Activated CD8-positive, alpha-beta T cell treated with anti-CD3 and anti-CD28 coated beads for 36 hours (primary cell): ENCODE results near the gene GPER1. TPM values are rescaled to one million over a fixed set of nuclear protein-coding genes. Genes with fewer than 3 reads are reported as not detected.
"Not testable (repeated sequence)": the region's sequence is repeated elsewhere in the genome, so short reads cannot be mapped to it uniquely, and the experiment has no call there.

ENCODE experiments used
- ATAC-seq: fragments of 200-7000 bp; cut with Tn5 transposase; one replicate; pipeline ENCODE4 v1.10.0; 2021; ENCODE audit warnings: mild to moderate bottlenecking, moderate library complexity
- CTCF ChIA-PET: fragments of 350-600 bp; sonication (Branson Sonifier 250); formaldehyde crosslinking; loops from one replicate; lab custom pipeline; 2021; ENCODE audit warnings: antibody characterized with exemption; lab: Charles Lee
- POLR2A ChIA-PET: fragments of 350-600 bp; sonication (Branson Sonifier 250); formaldehyde crosslinking; loops from one replicate; lab custom pipeline; 2021; ENCODE audit warnings: antibody characterized with exemption; lab: Charles Lee
- DNase-seq: peaks from one replicate; pipeline ENCODE4 v3.0.0-alpha.2; 2020
- H3K27ac Mint-ChIP-seq: one replicate; pipeline ENCODE4 v1.8.0; 2021; ENCODE audit warnings: mild to moderate bottlenecking, mixed read lengths
- H3K27me3 Mint-ChIP-seq: one replicate; pipeline ENCODE4 v1.8.0; 2021; ENCODE audit warnings: mixed read lengths
- H3K36me3 Mint-ChIP-seq: one replicate; pipeline ENCODE4 v1.8.0; 2021; ENCODE audit warnings: low read depth, mixed read lengths
- H3K4me1 Mint-ChIP-seq: one replicate; pipeline ENCODE4 v1.8.0; 2021; ENCODE audit warnings: low read depth, mixed read lengths
- H3K4me3 Mint-ChIP-seq: one replicate; pipeline ENCODE4 v1.8.0; 2021; ENCODE audit warnings: mild to moderate bottlenecking, moderate library complexity, mixed read lengths
- H3K9me3 Mint-ChIP-seq: one replicate; pipeline ENCODE4 v1.8.0; 2021; ENCODE audit warnings: mixed read lengths
- CTCF ChIP-seq: fragments of 200-600 bp; IDR thresholded peaks from one replicate; pipeline ENCODE4 v1.8.0; 2022; ENCODE audit warnings: antibody characterized with exemption, mild to moderate bottlenecking
- intact Hi-C: fragments of 100-400 bp; cut with micrococcal nuclease; formaldehyde crosslinking; loops from one replicate; pipeline ENCODE4 v1.10.0; 2022
- total RNA-seq, 2 experiments: library from RNA; stranded (reverse); gene quantifications; one replicate each; pipeline ENCODE4 v1.2.3, GENCODE V29; 2021

GPER1 gene
- total RNA-seq, 2 experiments from 2014 or later: 0.16 to 0.18 TPM

DNA sequence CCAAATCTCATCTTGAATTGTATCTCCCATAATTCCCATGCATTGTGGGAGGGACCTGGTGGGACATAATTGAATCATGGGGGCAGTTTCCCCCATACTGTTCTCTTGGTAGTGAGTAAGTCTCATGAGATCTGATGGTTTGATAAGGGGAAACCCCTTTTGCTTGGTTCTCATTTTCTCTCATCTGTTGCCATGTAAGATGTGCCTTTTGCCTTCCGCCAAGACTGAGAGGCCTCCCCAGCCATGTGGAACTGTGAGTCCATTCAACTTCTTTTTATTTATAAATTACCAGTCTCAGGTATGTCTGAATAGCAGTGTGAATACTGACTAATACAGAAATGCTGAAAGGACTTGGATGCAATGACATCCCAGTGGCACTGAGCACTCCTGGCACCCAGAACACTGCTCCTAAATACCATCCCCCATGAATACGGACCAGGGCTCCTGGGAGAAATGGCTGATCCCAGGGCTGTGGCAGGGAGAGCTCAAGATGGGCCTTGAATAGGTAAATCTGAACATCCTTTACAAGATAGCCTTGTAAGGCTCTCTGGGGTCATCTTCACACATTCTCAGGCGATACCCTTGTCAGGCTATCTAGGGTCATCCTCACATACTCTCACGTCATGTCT lies 52.7 kb downstream of the GPER1 start:
- ChIA-PET CTCF (interaction anchor here (5.7 kb wide), 1 partner anchor 36 kb away, joined by 32 read pairs; no protein-coding TSS in a partner anchor), POLR2A (no interaction called here)
- Mint-ChIP-seq H3K4me3 (no peak overlapping the region), H3K36me3 (peaks cover 2% of the 10 kb centered on the region), H3K27me3 (no peaks in the 10 kb centered on the region), H3K9me3 (no peaks in the 10 kb centered on the region), H3K27ac (no peak overlapping the region), H3K4me1 (peaks cover 16% of the 10 kb centered on the region)
- ATAC-seq: no peak
- DNase-seq: peak; percentile 27
- intact Hi-C loops: no loop called here
- no peak for TF ChIP-seq CTCF

DNA sequence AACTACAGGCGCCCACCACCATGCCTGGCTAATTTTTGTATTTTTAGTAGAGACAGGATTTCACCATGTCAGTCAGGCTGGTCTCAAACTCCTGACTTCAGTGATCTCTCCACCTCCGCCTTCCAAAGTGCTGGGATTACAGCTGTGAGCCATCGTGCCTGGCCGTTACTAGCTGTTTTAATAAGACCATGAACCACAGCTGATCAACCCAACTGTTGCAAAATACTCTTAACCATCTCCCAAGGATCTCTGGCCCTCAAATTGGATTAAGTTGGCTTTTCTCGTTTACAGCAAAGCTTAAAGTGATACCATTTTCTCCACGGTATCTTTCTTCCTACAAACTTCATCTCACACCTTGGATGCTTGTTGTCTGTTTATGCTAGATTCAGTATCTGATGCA lies 53.7 kb downstream of the GPER1 start:
- Mint-ChIP-seq H3K27ac (no peak overlapping the region), H3K9me3 (no peaks in the 10 kb centered on the region), H3K4me3 (no peak overlapping the region), H3K4me1 (peaks cover 15% of the 10 kb centered on the region), H3K27me3 (no peaks in the 10 kb centered on the region), H3K36me3 (peaks cover 2% of the 10 kb centered on the region)
- ChIA-PET CTCF (interaction anchor here (0.9 to 5.7 kb wide), 2 partner anchors 35 to 149 kb away, joined by 4 to 32 read pairs; no protein-coding TSS in a partner anchor), POLR2A (interaction anchor here (0.8 to 1.0 kb wide), 2 partner anchors 35 to 63 kb away, joined by 3 to 4 read pairs; no protein-coding TSS in a partner anchor)
- no peak for DNase-seq
- no peak for TF ChIP-seq CTCF
- intact Hi-C loops: no loop called here
- ATAC-seq: no peak

DNA sequence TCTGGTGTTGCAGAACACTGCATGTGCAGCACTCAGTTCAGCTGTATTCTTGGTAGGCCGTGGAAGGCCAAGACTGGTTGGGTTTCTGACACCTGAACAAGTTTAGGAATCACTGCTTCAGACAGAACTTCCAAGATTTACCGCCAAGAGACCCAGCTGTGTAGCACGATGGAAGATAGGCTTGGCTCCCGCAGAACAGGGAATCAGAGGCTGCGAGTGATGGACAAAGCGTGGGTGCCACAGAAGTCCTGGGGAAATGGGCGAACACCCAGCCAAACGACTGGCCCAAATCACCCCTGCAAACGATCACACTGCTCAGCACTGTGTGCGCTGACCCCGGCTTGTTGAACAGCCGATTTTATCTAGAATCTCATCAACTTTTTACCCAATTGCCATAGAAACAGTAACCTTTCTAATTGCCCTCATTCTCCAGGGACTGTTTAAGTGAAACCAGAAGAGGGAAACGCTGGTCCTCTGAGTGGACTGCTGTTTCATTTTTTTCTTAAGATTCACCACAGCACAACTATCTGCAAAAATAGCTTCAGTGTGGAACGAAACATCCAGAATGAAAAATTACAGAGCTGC lies 54.2 kb downstream of the GPER1 start:
- Mint-ChIP-seq H3K36me3 (peaks cover 2% of the 10 kb centered on the region), H3K27me3 (no peaks in the 10 kb centered on the region), H3K4me1 (peaks cover 10% of the 10 kb centered on the region), H3K4me3 (no peak overlapping the region), H3K9me3 (no peaks in the 10 kb centered on the region), H3K27ac (no peak overlapping the region)
- DNase-seq (no peak), ATAC-seq (no peak)
- ChIA-PET CTCF (interaction anchor here (0.9 to 5.7 kb wide), 4 partner anchors 34 to 149 kb away, joined by 3 to 32 read pairs (median 8); no protein-coding TSS in a partner anchor), POLR2A (interaction anchor here (0.8 to 1.0 kb wide), 2 partner anchors 35 to 63 kb away, joined by 3 to 4 read pairs; no protein-coding TSS in a partner anchor)
- no peak for TF ChIP-seq CTCF
- intact Hi-C loops: no loop called here

GRCh38 chr7:1143031-1143430 lies 55.1 kb downstream of the GPER1 start:
- H3K36me3 Mint-ChIP-seq, H3K27ac Mint-ChIP-seq, H3K4me3 Mint-ChIP-seq, H3K9me3 Mint-ChIP-seq, ATAC-seq, H3K4me1 Mint-ChIP-seq, H3K27me3 Mint-ChIP-seq, DNase-seq, intact Hi-C loops: not testable (repeated sequence)
- ChIA-PET CTCF (interaction anchor here (1.2 to 2.8 kb wide), 2 partner anchors 40 to 150 kb away, joined by 3 to 12 read pairs; no protein-coding TSS in a partner anchor), POLR2A (interaction anchor here (1.0 to 1.4 kb wide), 2 partner anchors 18 to 64 kb away, joined by 4 read pairs; no protein-coding TSS in a partner anchor)

Other genes with a start within 250 kb of the GPER1 start
- gene GET4, start 211.6 kb upstream of the GPER1 start, total RNA-seq: 10 to 100 TPM; 20.6 to 31.9 TPM
- gene ADAP1, start 133.4 kb upstream of the GPER1 start, total RNA-seq: 10 to 100 TPM; 34.6 to 40.9 TPM
- 10 to 100 TPM; 15.5 to 18.0 TPM for gene COX19, start 112.6 kb upstream of the GPER1 start, total RNA-seq
- gene CYP2W1, start 104.9 kb upstream of the GPER1 start, total RNA-seq: not detected
- 1 to 10 TPM; 5.6 to 8.5 TPM for gene GPR146, start 43.6 kb upstream of the GPER1 start, total RNA-seq
- 10 to 100 TPM; 22.1 to 23.5 TPM for gene ZFAND2A, start 72.1 kb downstream of the GPER1 start, total RNA-seq
- gene UNCX, start 144.8 kb downstream of the GPER1 start, total RNA-seq: not detected